Stimulated activated CD4-positive, alpha-beta T cell treated with anti-CD3 and anti-CD28 coated beads, TNF-alpha, amount 100 ng/mL, for 4 hours (primary cell): Measurements from ENCODE around the gene PIAS1.
"Not testable (repeated sequence)": the region's sequence is repeated elsewhere in the genome, so short reads cannot be mapped to it uniquely, and the experiment has no call there.

ENCODE experiments used
- DNase-seq, 3 experiments: peaks; one replicate each; pipeline ENCODE4 v3.0.0-alpha.2; 2020; ENCODE audit warnings: low read depth in 3 of 3

PIAS1 gene

DNA sequence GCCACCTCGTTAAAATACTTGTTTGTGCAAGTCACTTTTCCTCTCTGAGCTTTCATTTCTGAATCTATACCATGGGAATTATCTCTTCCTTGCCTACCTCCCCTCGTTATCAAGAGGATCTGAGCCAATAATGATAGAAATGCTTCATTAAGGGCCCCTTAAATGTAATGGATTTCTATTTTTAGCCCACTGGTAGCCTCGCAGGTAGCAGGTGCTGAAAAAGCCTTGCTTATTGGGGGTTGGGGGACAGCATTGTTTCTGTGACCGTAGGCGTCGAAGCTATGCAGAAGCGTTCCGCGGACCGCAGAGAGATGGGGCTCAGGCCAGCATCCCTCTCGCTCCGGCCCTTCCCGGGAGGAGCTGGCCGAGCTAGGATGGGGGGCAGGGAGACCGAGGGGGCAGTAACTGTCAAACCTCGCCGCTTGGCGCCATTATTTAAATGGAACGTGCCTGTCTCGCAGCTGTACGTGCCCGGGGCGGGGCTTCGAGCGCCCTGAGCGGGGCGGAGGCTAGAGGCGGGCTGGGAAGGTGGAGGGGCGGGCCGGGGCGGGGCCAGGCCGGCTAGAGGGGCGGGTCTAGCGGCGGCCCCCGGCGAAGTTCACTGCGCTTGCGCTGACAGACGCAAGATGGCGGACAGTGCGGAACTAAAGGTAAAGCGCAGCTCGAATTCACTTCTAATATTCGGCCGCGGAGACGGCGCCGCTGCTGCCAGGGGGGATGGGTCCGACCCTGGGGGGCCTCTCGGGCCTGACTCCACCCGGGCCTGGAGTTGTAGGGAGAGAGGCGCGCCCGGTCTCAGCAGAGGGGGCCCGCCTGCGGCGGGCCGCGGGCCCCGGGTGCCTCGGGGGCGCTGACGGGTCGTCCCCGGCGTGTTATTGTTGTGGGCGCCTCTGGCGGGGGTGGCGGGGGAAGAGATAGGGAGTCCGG lies at the start of gene PIAS1:
Gene PIAS1, plus strand, starts transcription at position 615 of the 927 bp plus-strand sequence. Its CDS starts 12 bp downstream, at position 627.
- peak; percentile 90 to 93 (median 90) for DNase-seq

DNA sequence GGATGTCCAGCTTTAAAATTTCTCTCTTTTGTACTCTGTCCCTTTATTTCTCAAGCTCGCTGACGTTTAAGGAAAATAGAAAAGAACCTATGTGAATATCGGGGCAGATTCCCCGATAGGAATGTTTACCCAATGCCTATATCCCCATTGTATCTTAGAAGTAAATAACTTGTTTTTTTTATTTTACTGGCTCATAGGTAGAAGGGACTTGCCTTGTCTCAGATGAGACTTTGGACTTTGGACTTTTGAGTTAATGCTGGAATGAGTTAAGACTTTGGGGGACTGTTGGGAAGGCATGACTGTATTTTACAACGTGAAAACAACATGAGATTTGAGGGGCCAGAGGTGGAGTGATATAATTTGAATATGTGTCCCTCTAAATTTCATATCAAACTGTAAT lies 46.5 kb upstream of the PIAS1 start:
- DNase-seq: not testable (repeated sequence)

DNA sequence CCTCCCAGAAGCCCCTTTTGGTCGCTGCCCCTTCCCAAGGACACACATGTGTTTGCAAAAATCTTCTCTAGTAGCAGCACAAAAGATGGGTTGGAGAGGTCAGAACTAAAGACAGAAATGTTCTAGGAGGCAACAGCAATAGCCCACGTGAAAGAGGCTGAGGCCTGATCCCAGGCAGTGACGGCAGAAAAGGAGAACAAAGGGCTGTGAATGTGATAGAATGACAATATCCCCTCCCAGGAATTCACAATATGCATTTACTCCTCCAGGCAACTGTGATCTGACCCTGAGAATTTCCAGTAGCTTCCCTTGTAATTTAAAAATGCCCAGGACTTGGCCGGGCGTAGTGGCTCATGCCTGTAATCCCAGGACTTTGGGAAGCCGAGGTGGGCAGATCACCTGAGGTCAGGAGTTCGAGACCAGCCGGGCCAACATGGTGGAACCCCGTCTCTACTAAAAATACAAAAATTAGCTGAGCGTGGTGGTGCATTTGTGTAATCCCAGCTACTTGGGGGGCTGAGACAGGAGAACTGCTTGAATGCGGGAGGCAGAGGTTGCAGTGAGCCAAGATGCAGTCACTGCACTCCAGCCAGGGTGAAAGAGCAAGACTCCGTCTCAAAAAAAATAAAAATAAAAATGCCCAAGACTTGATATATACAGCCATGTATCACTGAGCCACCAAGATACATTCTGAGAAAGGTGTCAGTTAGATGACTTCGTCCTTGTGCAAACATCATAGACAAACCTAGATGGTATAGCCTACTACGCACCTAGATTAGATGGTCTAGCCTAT lies 43.6 kb upstream of the PIAS1 start:
- DNase-seq: no peak

DNA sequence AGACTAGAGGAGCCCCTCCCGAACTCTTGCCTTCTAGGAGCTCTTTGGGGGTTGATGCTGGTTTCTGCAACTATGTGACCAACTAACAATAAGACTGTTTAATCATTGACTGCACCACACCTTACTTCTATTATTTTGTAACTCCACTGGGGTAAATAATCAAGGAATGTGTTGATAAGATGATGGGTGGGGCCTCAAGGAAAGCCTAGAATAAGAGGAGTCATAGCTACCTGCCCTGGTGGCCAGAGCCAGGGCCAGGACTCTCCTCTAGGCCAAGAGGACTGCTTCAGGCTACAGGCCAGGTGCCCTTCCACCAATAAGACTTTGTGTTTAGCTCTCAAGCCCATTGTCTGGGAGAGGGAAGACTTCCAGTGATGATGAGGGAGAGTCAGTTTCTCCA lies 41.2 kb upstream of the PIAS1 start:
- no peak for DNase-seq

DNA sequence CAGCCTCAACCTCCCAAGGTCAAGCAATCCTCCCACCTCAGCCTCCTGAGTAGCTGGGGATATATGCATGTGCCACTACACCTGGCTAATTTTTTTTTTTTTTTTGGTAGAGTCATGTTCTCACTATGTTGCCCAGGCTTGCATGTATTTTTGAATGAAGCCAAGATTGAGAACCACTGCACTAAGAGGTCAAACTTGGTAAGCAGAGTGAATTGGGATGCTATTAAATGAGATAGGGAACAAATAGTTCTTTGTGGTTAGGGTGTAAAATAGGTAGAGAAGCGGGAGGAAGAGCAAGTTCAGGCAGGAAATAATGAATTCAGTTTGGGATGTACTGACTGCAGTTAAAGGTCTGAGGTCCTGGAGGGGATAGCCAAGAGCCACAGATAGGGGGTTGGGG lies 39.9 kb upstream of the PIAS1 start:
- DNase-seq: no peak

DNA sequence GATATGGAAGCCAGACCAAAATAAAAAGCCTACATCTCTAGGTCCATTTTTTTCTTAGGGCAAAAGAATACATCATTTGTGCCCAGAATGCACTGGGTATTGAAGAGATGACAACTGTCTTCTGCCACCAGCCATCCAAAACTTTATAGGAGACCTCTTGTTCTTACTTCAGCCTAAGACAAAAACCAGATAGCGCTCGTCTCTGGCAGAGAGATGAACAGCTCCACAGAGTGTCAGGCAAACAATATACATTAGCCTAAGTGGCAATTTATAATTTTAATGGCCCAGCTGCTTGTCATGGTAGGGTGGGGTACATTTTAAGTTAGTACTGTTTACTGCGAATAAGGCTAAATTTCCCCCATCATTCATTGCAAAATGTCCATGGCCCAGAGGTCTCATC lies 38.9 kb upstream of the PIAS1 start:
- no peak for DNase-seq

DNA sequence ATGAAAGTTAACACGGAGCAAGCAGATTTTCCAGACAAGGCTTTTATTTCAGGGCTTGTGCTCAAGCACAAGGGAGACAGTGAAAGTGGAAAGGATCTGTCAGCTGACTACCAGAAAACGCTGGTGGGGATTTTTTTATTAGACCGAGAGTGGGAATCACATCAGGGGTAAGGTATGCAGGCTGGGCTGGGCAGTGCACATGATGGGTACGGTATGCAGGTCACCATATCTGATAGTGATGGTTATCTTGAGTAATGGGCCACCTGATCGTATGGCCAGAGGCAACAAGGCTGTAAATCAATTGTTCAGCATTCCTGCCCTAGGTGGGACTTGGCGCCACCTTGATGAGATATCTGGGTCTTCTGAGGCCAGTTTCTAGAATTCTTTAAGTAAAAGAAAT lies 36.9 kb upstream of the PIAS1 start:
- no peak for DNase-seq

DNA sequence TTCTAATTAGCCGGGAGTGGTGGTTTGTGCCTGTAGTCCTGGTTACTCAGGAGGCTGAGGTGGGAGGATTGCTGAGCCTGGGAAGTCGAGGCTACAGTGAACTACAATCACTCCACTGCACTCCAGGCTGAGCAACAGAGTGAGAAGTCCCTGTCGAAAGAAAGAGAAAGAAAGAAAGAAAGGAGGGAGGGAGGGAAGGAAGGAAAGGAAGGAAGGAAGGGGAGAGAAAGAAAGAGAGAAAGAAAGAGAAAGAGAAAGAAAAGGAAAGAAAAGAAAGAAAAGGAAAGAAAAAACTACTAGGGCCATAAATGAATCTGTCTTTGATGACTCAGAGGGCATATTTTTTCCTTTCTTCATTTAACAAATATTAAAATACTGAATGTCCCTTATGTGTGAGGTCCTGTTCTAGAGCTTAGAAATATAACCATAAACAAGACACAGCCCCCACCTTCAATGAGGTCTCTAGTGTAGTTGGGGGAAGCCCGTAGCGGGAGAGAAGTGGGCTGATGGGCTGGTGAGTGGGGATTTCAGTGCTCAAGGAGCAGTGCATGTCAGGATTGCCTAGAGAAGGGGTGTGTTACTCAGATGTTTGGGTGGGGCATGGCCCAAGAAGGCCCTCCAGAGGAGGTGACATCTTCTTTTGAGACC lies 35.2 kb upstream of the PIAS1 start:
- DNase-seq: no peak

GRCh38 chr15:68019814-68020525 lies 34.1 kb upstream of the PIAS1 start:
- no peak for DNase-seq

DNA sequence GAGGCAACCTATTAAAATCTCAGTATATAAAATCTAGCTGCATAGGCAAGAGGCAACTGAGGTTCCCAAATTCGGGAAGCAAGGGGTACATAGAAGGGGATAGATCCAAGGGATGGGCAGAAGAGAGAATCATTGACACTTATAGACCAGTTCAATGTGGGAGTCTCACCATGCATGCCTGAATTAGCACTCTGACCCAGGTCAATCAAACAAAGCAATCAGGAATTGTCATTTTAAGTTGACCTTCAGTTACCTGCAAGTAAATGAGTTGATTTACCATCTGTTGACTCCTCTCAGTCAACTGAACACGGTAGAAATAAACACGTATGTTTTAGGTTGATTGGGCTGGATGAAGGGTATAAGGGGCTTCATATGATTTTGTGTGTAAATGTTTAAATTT lies 33.4 kb upstream of the PIAS1 start:
- no peak for DNase-seq

DNA sequence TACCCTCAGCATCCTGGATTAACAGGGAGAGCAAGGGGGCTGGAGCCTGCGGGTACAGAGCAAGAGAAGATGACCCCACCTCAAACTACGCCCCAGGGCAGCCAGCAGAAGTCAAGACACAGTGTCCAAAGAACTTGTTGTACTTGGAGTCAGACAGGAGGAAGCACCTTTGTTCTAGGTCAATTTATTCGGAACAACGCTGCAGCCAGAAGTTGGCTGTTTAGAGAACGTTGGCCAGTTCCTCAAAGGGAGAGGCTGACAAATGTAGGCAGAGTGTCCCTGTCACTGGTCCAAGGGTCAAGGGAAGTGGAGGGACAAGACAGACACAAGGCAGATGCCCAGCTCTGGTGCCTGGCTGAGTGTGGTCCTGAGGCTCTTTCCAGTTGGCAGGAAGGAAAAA lies 32.1 kb upstream of the PIAS1 start:
- no peak for DNase-seq

GRCh38 chr15:68023307-68024101 lies 30.6 kb upstream of the PIAS1 start:
- no peak for DNase-seq

DNA sequence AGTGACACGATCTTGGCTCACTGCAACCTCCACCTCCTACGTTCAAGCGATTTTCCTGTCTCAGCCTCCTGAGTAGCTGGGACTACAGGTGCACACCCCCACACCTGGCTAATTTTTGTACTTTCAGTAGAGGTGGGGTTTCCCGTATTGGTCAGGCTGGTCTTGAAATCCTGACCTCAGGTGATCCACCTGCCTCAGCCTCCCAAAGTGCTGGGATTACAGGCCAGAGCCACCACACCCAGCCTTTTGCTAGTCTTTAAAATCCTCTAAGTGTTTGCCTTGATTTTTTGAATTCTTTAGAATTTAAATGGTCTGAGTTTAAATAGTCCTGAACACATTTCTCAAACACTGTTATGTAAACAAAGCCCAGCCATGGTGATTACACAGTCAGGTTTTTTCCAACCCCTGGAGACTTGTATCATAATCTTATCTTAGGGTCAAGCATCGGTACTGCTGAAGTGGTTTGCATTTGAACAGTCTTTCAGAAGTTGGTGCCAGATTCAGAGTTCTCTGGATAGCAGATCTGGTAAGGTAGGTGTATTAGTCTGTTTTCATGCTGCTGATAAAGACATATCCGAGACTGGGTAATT lies 28.2 kb upstream of the PIAS1 start:
- DNase-seq: no peak

DNA sequence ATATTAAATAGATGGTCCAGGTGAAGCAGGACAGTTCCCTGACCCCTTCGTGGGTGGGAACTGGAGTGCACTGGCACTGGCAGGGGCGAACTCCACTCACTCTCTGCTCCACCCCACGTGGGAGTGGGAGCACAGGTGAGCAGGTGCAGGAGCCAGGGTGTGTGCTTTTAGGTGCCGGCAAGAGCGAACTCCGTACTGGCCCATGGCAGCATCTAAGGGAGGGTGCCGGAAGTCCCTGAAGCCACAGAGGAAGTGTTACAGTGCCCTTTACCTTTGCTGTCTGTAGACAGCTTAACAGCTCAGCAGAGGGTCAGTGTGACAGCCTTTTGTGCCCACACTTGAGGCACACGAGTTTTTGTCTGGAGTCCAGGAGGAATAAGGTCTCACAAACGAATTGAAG lies 26.7 kb upstream of the PIAS1 start:
- no peak for DNase-seq

- DNase-seq: no peak
Observed at GRCh38 chr15:68028137-68028887, 25.8 kb upstream of the PIAS1 start.

GRCh38 chr15:68028888-68029207 lies 25.3 kb upstream of the PIAS1 start:
- no peak for DNase-seq

DNA sequence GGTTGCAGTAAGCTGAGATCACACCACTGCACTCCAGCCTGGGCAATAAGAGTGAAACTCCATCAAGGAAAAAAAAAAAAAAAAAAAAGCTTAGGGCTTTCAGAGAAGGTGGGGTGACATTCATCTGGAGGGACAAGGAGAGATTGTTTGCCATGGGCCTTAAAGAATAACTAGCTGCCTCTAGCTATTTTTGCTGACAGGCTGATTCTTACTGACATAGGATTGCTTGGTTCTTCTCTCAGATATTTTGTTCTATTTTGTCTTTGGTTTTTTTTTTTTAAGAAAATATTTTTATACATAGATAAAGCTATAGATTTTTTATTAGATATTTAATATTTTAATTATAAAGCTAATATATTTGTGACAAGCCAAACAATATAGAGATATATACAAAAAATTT lies 24.2 kb upstream of the PIAS1 start:
- DNase-seq: no peak

- DNase-seq: no peak
Observed at GRCh38 chr15:68031404-68031803, 22.7 kb upstream of the PIAS1 start.

- DNase-seq: no peak
Observed at GRCh38 chr15:68032672-68033071, 21.4 kb upstream of the PIAS1 start.

- DNase-seq: no peak
Observed at GRCh38 chr15:68034081-68034480, 20.0 kb upstream of the PIAS1 start.
